ENCODE results near the gene NUTF2. TPM values are rescaled to one million over a fixed set of nuclear protein-coding genes. Genes with fewer than 3 reads are reported as not detected.

The NUTF2 gene
- total and polyA plus RNA-seq, 2 donors, result 50.7 to 106 TPM

- no peak for DNase-seq (ENCODE audit: low read depth in 6 of 9, low spot score in 9 of 9)
- WGBS, result 16% methylated on average over 23 of the region's 23 CpGs
- H3K27me3 ChIP-seq (ENCODE audit: control insufficient read depth in 2 of 2, insufficient read depth in 1 of 2, low read length in 1 of 2), result no peaks in the 10 kb centered on the region
- H3K36me3 ChIP-seq (ENCODE audit: control insufficient read depth in 2 of 2, insufficient read depth in 2 of 2, low read length in 1 of 2), result peaks cover 49 to 67% of the 10 kb centered on the region in 2 donors
- H3K4me1 ChIP-seq (ENCODE audit: control insufficient read depth in 2 of 2, insufficient read depth in 2 of 2, low read length in 2 of 2), result peaks cover 13 to 22% of the 10 kb centered on the region in 2 donors
- H3K9me3 ChIP-seq (ENCODE audit: control insufficient read depth in 2 of 2, insufficient read depth in 1 of 2, low read length in 1 of 2), result peaks cover 0 to 4% of the 10 kb centered on the region in 2 donors
- peak overlapping the region; percentile 86 to 89 for H3K4me3 ChIP-seq (ENCODE audit: low read length in 2 of 2)
- H3K27ac ChIP-seq (ENCODE audit: low read depth in 1 of 2, low read length in 1 of 2), result peak overlapping the region; percentile 10 to 76
Measured at GRCh38 chr16:67873435-67874370, 27.0 kb downstream of the NUTF2 start.

GRCh38 chr16:67874372-67874771, 27.6 kb downstream of the NUTF2 start:
- peaks cover 49 to 68% of the 10 kb centered on the region in 2 donors for H3K36me3 ChIP-seq (ENCODE audit: control insufficient read depth in 2 of 2, insufficient read depth in 2 of 2, low read length in 1 of 2)
- no peak overlapping the region for H3K27ac ChIP-seq (ENCODE audit: low read depth in 1 of 2, low read length in 1 of 2)
- no peaks in the 10 kb centered on the region for H3K27me3 ChIP-seq (ENCODE audit: control insufficient read depth in 2 of 2, insufficient read depth in 1 of 2, low read length in 1 of 2)
- DNase-seq (ENCODE audit: low read depth in 6 of 9, low spot score in 9 of 9), result no peak
- 93% methylated on average over 3 of the region's 3 CpGs for WGBS
- peak overlapping the region in 1 of 2 donors; percentile 89 for H3K4me3 ChIP-seq (ENCODE audit: low read length in 2 of 2)
- H3K4me1 ChIP-seq (ENCODE audit: control insufficient read depth in 2 of 2, insufficient read depth in 2 of 2, low read length in 2 of 2), result peaks cover 13 to 22% of the 10 kb centered on the region in 2 donors
- H3K9me3 ChIP-seq (ENCODE audit: control insufficient read depth in 2 of 2, insufficient read depth in 1 of 2, low read length in 1 of 2), result peaks cover 0 to 5% of the 10 kb centered on the region in 2 donors

GRCh38 chr16:67877064-67877463, 30.3 kb downstream of the NUTF2 start:
- Histone ChIP-seq H3K27me3 (ENCODE audit: control insufficient read depth in 2 of 2, insufficient read depth in 1 of 2, low read length in 1 of 2) (no peaks in the 10 kb centered on the region), H3K9me3 (ENCODE audit: control insufficient read depth in 2 of 2, insufficient read depth in 1 of 2, low read length in 1 of 2) (peaks cover 0 to 9% of the 10 kb centered on the region in 2 donors), H3K4me3 (ENCODE audit: low read length in 2 of 2) (no peak overlapping the region), H3K27ac (ENCODE audit: low read depth in 1 of 2, low read length in 1 of 2) (no peak overlapping the region), H3K36me3 (ENCODE audit: control insufficient read depth in 2 of 2, insufficient read depth in 2 of 2, low read length in 1 of 2) (peaks cover 64 to 75% of the 10 kb centered on the region in 2 donors), H3K4me1 (ENCODE audit: control insufficient read depth in 2 of 2, insufficient read depth in 2 of 2, low read length in 2 of 2) (peaks cover 13 to 21% of the 10 kb centered on the region in 2 donors)
- no peak for DNase-seq (ENCODE audit: low read depth in 6 of 9, low spot score in 9 of 9)
- WGBS, result 98% methylated on average over 11 of the region's 11 CpGs

GRCh38 chr16:67878232-67878631, 31.5 kb downstream of the NUTF2 start:
- DNase-seq (ENCODE audit: low read depth in 6 of 9, low spot score in 9 of 9), result no peak
- peaks cover 9 to 14% of the 10 kb centered on the region in 2 donors for H3K4me1 ChIP-seq (ENCODE audit: control insufficient read depth in 2 of 2, insufficient read depth in 2 of 2, low read length in 2 of 2)
- peaks cover 0 to 9% of the 10 kb centered on the region in 2 donors for H3K9me3 ChIP-seq (ENCODE audit: control insufficient read depth in 2 of 2, insufficient read depth in 1 of 2, low read length in 1 of 2)
- no peaks in the 10 kb centered on the region for H3K27me3 ChIP-seq (ENCODE audit: control insufficient read depth in 2 of 2, insufficient read depth in 1 of 2, low read length in 1 of 2)
- no peak overlapping the region for H3K27ac ChIP-seq (ENCODE audit: low read depth in 1 of 2, low read length in 1 of 2)
- H3K36me3 ChIP-seq (ENCODE audit: control insufficient read depth in 2 of 2, insufficient read depth in 2 of 2, low read length in 1 of 2), result peaks cover 76 to 85% of the 10 kb centered on the region in 2 donors
- H3K4me3 ChIP-seq (ENCODE audit: low read length in 2 of 2), result no peak overlapping the region
- 98% methylated on average over 6 of the region's 6 CpGs for WGBS

- DNase-seq (ENCODE audit: low read depth in 6 of 9, low spot score in 9 of 9), result no peak
- H3K4me1 ChIP-seq (ENCODE audit: control insufficient read depth in 2 of 2, insufficient read depth in 2 of 2, low read length in 2 of 2), result peaks cover 7 to 9% of the 10 kb centered on the region in 2 donors
- no peak overlapping the region for H3K27ac ChIP-seq (ENCODE audit: low read depth in 1 of 2, low read length in 1 of 2)
- H3K9me3 ChIP-seq (ENCODE audit: control insufficient read depth in 2 of 2, insufficient read depth in 1 of 2, low read length in 1 of 2), result peaks cover 0 to 9% of the 10 kb centered on the region in 2 donors
- no peak overlapping the region for H3K4me3 ChIP-seq (ENCODE audit: low read length in 2 of 2)
- WGBS, result 98% methylated on average over 9 of the region's 9 CpGs
- H3K36me3 ChIP-seq (ENCODE audit: control insufficient read depth in 2 of 2, insufficient read depth in 2 of 2, low read length in 1 of 2), result peaks cover 82 to 91% of the 10 kb centered on the region in 2 donors
- H3K27me3 ChIP-seq (ENCODE audit: control insufficient read depth in 2 of 2, insufficient read depth in 1 of 2, low read length in 1 of 2), result no peaks in the 10 kb centered on the region
Measured at GRCh38 chr16:67878846-67879245, 32.1 kb downstream of the NUTF2 start.

GRCh38 chr16:67879462-67879861, 32.7 kb downstream of the NUTF2 start:
- Histone ChIP-seq H3K4me1 (ENCODE audit: control insufficient read depth in 2 of 2, insufficient read depth in 2 of 2, low read length in 2 of 2) (peaks cover 2 to 3% of the 10 kb centered on the region in 2 donors), H3K27me3 (ENCODE audit: control insufficient read depth in 2 of 2, insufficient read depth in 1 of 2, low read length in 1 of 2) (no peaks in the 10 kb centered on the region), H3K27ac (ENCODE audit: low read depth in 1 of 2, low read length in 1 of 2) (no peak overlapping the region), H3K36me3 (ENCODE audit: control insufficient read depth in 2 of 2, insufficient read depth in 2 of 2, low read length in 1 of 2) (peaks cover 88 to 94% of the 10 kb centered on the region in 2 donors), H3K4me3 (ENCODE audit: low read length in 2 of 2) (no peak overlapping the region), H3K9me3 (ENCODE audit: control insufficient read depth in 2 of 2, insufficient read depth in 1 of 2, low read length in 1 of 2) (peaks cover 0 to 9% of the 10 kb centered on the region in 2 donors)
- 99% methylated on average over 12 of the region's 12 CpGs for WGBS
- no peak for DNase-seq (ENCODE audit: low read depth in 6 of 9, low spot score in 9 of 9)

GRCh38 chr16:67879936-67880335, 33.2 kb downstream of the NUTF2 start:
- H3K4me1 ChIP-seq (ENCODE audit: control insufficient read depth in 2 of 2, insufficient read depth in 2 of 2, low read length in 2 of 2), result no peaks in the 10 kb centered on the region
- H3K27ac ChIP-seq (ENCODE audit: low read depth in 1 of 2, low read length in 1 of 2), result no peak overlapping the region
- no peaks in the 10 kb centered on the region for H3K27me3 ChIP-seq (ENCODE audit: control insufficient read depth in 2 of 2, insufficient read depth in 1 of 2, low read length in 1 of 2)
- WGBS, result 97% methylated on average over 5 of the region's 5 CpGs
- peaks cover 93 to 95% of the 10 kb centered on the region in 2 donors for H3K36me3 ChIP-seq (ENCODE audit: control insufficient read depth in 2 of 2, insufficient read depth in 2 of 2, low read length in 1 of 2)
- no peak overlapping the region for H3K4me3 ChIP-seq (ENCODE audit: low read length in 2 of 2)
- peaks cover 0 to 9% of the 10 kb centered on the region in 2 donors for H3K9me3 ChIP-seq (ENCODE audit: control insufficient read depth in 2 of 2, insufficient read depth in 1 of 2, low read length in 1 of 2)
- DNase-seq (ENCODE audit: low read depth in 6 of 9, low spot score in 9 of 9), result no peak

GRCh38 chr16:67880584-67880983, 33.9 kb downstream of the NUTF2 start:
- Histone ChIP-seq H3K9me3 (ENCODE audit: control insufficient read depth in 2 of 2, insufficient read depth in 1 of 2, low read length in 1 of 2) (peaks cover 0 to 9% of the 10 kb centered on the region in 2 donors), H3K27ac (ENCODE audit: low read depth in 1 of 2, low read length in 1 of 2) (no peak overlapping the region), H3K4me3 (ENCODE audit: low read length in 2 of 2) (no peak overlapping the region), H3K36me3 (ENCODE audit: control insufficient read depth in 2 of 2, insufficient read depth in 2 of 2, low read length in 1 of 2) (peaks cover 97 to 99% of the 10 kb centered on the region in 2 donors), H3K27me3 (ENCODE audit: control insufficient read depth in 2 of 2, insufficient read depth in 1 of 2, low read length in 1 of 2) (no peaks in the 10 kb centered on the region), H3K4me1 (ENCODE audit: control insufficient read depth in 2 of 2, insufficient read depth in 2 of 2, low read length in 2 of 2) (no peaks in the 10 kb centered on the region)
- no peak for DNase-seq (ENCODE audit: low read depth in 6 of 9, low spot score in 9 of 9)
- WGBS, result 98% methylated on average over 13 of the region's 13 CpGs

- Histone ChIP-seq H3K36me3 (ENCODE audit: control insufficient read depth in 2 of 2, insufficient read depth in 2 of 2, low read length in 1 of 2) (peaks cover 98 to 100% of the 10 kb centered on the region in 2 donors), H3K4me3 (ENCODE audit: low read length in 2 of 2) (no peak overlapping the region), H3K4me1 (ENCODE audit: control insufficient read depth in 2 of 2, insufficient read depth in 2 of 2, low read length in 2 of 2) (no peaks in the 10 kb centered on the region), H3K27ac (ENCODE audit: low read depth in 1 of 2, low read length in 1 of 2) (no peak overlapping the region), H3K27me3 (ENCODE audit: control insufficient read depth in 2 of 2, insufficient read depth in 1 of 2, low read length in 1 of 2) (no peaks in the 10 kb centered on the region), H3K9me3 (ENCODE audit: control insufficient read depth in 2 of 2, insufficient read depth in 1 of 2, low read length in 1 of 2) (peaks cover 0 to 9% of the 10 kb centered on the region in 2 donors)
- no peak for DNase-seq (ENCODE audit: low read depth in 6 of 9, low spot score in 9 of 9)
- WGBS, result 98% methylated on average over 21 of the region's 21 CpGs
Measured at GRCh38 chr16:67881621-67882161, 35.0 kb downstream of the NUTF2 start.
